ENCODE results near the gene NPPA.

Gene NPPA

DNA sequence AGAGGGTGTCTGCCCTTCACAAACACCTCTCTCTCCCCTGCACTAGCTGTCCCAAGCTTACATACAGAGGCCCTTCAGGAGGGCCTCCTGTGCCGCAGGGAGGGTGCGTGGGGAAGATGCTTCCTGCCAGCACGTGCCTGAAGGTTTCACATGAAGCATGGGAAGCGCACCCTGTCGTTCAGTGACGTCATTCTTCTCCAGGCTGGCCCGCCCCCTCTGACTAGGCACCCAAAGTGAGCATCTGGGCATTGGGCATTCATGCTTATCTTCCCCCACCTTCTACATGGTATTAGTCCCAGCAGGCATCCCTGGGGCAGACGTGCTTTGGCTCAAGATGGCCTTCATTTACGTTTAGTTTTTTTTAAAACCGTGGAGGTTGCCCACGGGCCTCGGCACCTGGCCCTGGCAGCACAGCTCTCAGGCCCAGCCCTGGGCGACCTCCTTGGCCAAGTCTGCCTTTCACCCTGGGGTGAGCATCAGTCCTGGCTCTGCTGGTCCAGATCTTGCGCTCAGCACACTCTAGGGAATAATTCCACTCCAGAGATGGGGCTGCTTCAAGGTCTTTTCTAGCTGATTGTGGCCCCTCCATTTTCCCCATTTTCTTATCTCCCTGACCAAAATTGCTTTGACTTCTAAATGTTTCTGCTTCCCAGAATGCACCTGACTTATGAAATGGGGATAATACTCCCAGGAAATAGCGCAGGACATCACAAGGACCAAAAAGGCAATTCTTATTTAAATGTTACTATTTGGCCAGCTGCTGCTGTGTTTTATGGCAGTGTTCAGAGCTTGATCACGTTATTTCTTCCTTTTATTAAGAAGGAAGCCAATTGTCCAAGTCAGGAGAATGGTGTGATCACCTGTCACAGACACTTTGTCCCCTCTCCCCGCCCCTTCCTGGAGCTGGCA is 6.1 kb downstream of the NPPA start:
- DNase-seq = no peak

DNA sequence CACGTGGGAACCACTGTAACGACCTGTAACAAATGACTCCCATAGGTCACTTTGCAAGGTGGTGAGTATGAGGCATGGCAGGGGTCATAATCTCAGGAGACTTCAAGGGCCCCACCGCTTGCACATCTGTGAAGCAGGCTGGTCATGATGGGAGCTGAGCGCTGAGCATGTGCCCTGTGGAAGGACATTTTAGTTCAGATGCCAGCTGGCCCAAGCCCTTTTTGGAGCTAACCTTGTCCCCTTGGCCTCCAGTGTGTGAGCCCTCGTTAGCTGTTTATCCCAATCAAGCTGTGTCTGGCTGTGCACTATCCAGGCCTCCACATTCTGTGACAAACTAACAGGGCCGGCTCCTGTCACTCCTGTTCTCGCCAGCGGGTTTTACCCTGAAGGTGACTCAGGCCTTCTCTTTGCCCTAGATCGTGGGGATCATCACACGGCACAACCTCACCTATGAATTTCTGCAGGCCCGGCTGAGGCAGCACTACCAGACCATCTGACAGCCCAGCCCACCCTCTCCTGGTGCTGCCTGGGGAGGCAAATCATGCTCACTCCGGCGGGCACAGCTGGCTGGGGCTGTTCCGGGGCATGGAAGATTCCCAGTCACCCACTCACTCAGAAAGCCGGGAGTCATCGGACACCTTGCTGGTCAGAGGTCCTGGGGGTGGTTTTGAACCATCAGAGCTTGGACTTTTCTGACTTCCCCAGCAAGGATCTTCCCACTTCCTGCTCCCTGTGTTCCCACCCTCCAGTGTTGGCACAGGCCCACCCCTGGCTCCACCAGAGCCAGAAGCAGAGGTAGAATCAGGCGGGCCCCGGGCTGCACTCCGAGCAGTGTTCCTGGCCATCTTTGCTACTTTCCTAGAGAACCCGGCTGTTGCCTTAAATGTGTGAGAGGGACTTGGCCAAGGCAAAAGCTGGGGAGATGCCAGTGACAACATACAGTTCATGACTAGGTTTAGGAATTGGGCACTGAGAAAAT is 7.6 kb downstream of the NPPA start:
- no peak for DNase-seq

GRCh38 chr1:11838349-11839272 is 9.0 kb downstream of the NPPA start:
- peak; percentile 62 for DNase-seq

- no peak for DNase-seq
These were observed 9.7 kb downstream of the NPPA start for GRCh38 chr1:11837767-11838348.

DNA sequence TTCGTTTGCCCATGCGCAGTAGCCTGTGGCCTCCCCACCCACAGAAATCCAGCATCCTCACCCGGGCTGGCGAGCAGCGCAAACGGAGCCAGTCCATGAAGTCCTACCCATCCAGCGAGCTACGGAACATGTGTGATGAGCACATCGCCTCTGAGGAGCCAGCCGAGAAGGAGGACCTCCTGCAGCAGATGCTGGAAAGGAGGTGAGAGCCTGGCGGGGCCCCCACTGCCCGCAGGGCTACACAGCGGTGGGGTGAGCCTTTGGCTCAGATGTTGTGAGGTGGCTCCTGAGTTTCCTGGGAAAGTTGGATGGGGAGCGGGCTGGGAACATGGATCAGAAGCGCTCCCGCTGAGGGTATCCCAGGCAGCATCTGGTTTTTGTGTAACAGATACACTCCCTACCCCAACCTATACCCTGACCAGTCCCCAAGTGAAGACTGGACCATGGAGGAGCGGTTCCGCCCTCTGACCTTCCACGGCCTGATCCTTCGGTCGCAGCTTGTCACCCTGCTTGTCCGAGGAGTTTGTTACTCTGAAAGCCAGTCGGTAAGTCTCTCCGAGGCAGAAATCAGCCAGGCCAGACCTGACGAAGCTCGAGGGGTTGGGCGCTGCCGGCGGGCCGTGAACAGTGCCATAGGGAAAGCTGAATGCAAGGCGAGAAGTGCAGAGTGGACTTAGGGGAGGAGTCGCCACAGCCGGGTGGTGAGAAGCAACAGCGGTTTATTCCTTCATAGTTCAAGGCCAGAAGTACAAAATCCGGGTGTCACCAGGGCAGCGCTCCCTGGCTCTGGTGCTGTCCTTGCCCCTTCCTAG is 10.4 kb downstream of the NPPA start:
- DNase-seq = no peak

DNA sequence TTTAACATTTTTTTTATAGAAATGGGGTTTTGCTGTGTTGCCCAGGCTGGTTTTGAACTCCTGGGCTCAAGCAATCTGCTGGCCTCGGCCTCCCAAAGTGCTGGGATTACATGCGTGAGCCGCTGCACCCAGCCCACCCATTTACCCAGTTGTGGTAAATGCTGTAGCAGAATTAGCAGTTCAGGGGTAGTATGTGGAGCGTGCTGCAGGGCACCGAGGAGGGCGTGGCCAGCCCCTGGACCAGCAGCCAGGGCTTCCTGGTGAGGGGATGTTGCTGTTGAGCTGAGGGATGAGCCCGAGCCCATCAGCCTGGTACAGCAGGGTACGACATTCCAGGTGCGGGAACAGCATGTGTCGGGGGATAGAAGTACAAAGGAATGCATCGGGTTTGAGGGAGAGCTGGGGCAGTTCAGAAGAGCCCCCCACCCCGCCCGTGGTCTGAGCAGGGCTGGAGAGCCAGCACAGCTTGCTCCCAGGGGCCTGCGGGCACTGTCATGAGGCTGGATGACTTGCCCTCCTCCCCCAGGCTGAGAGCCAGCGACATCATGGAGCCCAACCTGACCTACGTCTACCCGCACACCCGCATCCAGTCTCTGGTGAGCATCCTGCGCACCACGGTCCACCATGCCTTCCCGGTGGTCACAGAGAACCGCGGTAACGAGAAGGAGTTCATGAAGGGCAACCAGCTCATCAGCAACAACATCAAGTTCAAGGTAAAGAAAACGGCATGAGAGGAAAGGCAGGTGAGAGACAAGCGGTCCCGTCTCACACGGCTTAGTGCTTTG is 11.9 kb downstream of the NPPA start:
- DNase-seq = no peak

GRCh38 chr1:11833900-11834299 is 13.7 kb downstream of the NPPA start:
- DNase-seq = no peak

DNA sequence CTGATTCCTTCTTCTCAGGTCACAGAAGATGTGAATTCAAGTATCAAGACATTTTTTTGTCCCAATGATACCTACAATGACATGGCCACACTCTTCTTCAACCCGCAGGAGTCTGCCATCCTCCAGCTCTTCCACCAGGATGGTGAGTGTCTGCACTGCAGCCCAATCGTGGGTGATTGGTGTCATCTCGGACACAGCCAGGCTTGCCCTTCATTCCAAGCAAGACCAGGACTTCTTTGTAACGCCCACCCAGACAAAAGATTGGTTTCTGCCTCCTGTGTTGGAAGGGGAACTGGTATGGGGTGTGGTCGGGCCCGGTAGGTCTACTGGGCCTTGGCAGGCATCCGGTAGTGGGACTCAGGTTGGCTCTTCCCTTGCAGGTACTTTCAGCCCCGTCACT is 14.1 kb downstream of the NPPA start:
- no peak for DNase-seq

- no peak for DNase-seq
These were observed 15.4 kb downstream of the NPPA start for GRCh38 chr1:11831945-11832725.

GRCh38 chr1:11828511-11828910 is 19.1 kb downstream of the NPPA start:
- DNase-seq = no peak

DNA sequence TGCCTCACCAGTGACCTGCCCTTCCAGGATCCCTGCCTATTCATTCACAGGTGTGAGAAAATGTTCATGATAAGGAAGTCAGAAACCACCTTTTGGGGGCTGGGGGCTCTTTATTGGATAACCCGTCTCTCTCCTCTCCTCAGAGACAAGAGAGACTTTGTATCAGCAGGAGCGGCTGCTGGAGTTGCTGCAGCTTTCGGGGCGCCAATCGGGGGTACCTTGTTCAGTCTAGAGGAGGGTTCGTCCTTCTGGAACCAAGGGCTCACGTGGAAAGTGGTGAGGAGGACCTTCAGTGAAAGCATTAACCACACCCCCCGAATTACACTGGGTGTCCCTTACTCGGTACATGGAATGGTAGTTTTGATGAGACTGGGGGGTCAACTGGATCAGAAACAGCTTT is 20.6 kb downstream of the NPPA start:
- DNase-seq = no peak

GRCh38 chr1:11825131-11825530 is 22.5 kb downstream of the NPPA start:
- no peak for DNase-seq

GRCh38 chr1:11823366-11824137 is 24.0 kb downstream of the NPPA start:
- DNase-seq = no peak

- DNase-seq = no peak
These were observed 25.5 kb downstream of the NPPA start for GRCh38 chr1:11822091-11822490.

DNA sequence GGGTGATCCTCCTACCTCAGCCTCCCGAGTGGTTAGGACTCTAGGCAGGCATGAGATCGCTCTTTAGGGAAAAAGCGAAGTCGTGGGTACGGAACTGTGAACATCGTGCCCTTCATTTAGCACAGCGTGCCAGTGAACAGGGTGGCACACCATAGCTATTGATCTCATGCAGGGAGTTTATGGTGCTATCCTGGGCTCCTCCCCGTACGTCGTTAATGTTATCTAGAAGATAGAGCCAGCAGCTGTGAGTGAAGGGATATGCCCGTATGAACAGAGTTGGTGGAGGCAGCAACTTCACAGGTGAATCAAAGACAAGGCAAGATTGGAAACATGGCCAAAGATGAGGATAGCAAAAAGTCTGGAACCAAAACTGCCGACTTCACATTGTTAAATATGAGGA is 30.4 kb downstream of the NPPA start:
- DNase-seq = no peak

DNA sequence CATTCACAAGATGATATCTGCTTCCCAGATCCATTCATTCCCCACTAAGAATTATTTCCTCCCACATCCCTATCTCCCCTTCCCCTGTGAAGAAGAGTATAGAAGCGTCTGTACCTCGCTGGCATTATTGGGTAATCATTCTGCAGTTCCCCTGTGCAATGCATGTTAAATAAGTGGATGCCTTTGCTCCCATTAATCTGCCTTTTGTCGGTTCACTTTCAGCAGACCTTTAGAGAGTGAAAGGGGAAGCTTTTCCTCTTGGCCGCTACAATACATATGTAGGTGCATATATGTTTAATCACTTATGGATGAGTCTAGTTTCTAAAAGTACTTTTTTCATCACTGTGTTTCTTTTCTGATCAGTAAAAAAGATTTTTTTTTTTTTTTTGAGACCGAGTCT is 34.6 kb downstream of the NPPA start:
- no peak for DNase-seq

GRCh38 chr1:11807133-11807532 is 40.5 kb downstream of the NPPA start:
- DNase-seq = no peak

GRCh38 chr1:11806307-11806936 is 41.2 kb downstream of the NPPA start:
- DNase-seq = no peak
